ENCODE data around the gene MOSMO. TPM values are rescaled to one million over a fixed set of nuclear protein-coding genes. Genes with fewer than 3 reads are reported as not detected.

Gene MOSMO
- total and polyA plus RNA-seq, 9 of the 15 experiments (the other 6 are each of a cell fraction or from before 2014, with no cell fraction given), result 1.9 to 13.3 (median 7.7) TPM

- Histone ChIP-seq H3K36me3 (ENCODE audit: control insufficient read depth, insufficient read depth, low read length) (no peaks in the 10 kb centered on the region), H3K9me1 (ENCODE audit: control insufficient read depth, insufficient read depth, low read length) (no peaks in the 10 kb centered on the region), H3K4me3 (no peak overlapping the region), H3K27ac (ENCODE audit: extremely low read depth, low read depth, low read length) (no peak overlapping the region), H3K9ac (ENCODE audit: insufficient read depth in 1 of 2, low read depth in 2 of 2, low read length in 2 of 2) (no peak overlapping the region), H2AFZ (ENCODE audit: low read depth, low read length) (no peak overlapping the region), H3K27me3 (ENCODE audit: control insufficient read depth in 2 of 2, insufficient read depth in 2 of 2, low read length in 2 of 2) (no peaks in the 10 kb centered on the region), H3K4me2 (ENCODE audit: insufficient read depth, low read length) (no peak overlapping the region), H3K4me1 (replicated peaks in 1 of 2; ENCODE audit: control insufficient read depth in 2 of 2, insufficient read depth in 2 of 2, low read length in 2 of 2) (no peaks in the 10 kb centered on the region; a peak in 1 of 5 replicates), H3K79me2 (ENCODE audit: control insufficient read depth, insufficient read depth, low read length) (no peaks in the 10 kb centered on the region), H3K9me3 (replicated peaks; ENCODE audit: control insufficient read depth, insufficient read depth, low read depth, low read length) (no peaks in the 10 kb centered on the region), H4K20me1 (replicated peaks; ENCODE audit: control insufficient read depth, insufficient read depth, low read length) (no peaks in the 10 kb centered on the region)
- TF ChIP-seq ZZZ3 (IDR thresholded peaks at IDR 0.05), result no peak
- TF ChIP-seq RNF2 (IDR thresholded peaks at IDR 0.05), result no peak
- no peak for TF ChIP-seq ATF1 (CRISPR knock-in tag; IDR thresholded peaks at IDR 0.05)
- TF ChIP-seq ATF1 (tag; IDR thresholded peaks at IDR 0.05), result no peak
- ATAC-seq (no peak), DNase-seq (ENCODE audit: extremely low read depth in 1 of 4, low spot score in 3 of 4) (no peak), FAIRE-seq (no peak)
- in situ Hi-C loops (cut with MboI) (no loop called here), intact Hi-C loops (cut with micrococcal nuclease) (loop anchor here (5.0 kb wide), 1 partner anchor 123 kb away; the partner anchor contains the start of gene UQCRC2)
- ChIA-PET CTCF (ENCODE audit: low intra/inter-chr PET ratio) (no interaction called here), POLR2A (no interaction called here)
- 67% methylated on average over 11 of the region's 11 CpGs for WGBS (ENCODE audit: insufficient coverage, low coverage, missing lambda C conversion rate)
- no TSS peak for BruUV-seq (replicated peaks)
Observed at GRCh38 chr16:22075043-22075757, 67.3 kb downstream of the MOSMO start.

GRCh38 chr16:22075776-22076175 lies 67.9 kb downstream of the MOSMO start:
- H3K9me3 ChIP-seq (replicated peaks; ENCODE audit: control insufficient read depth, insufficient read depth, low read depth, low read length), result no peaks in the 10 kb centered on the region
- H3K4me1 ChIP-seq (replicated peaks in 1 of 2; ENCODE audit: control insufficient read depth in 2 of 2, insufficient read depth in 2 of 2, low read length in 2 of 2), result no peaks in the 10 kb centered on the region
- H3K9me1 ChIP-seq (ENCODE audit: control insufficient read depth, insufficient read depth, low read length), result no peaks in the 10 kb centered on the region
- ATAC-seq (no peak), DNase-seq (ENCODE audit: extremely low read depth in 1 of 4, low spot score in 3 of 4) (no peak), FAIRE-seq (no peak)
- H3K79me2 ChIP-seq (ENCODE audit: control insufficient read depth, insufficient read depth, low read length), result no peaks in the 10 kb centered on the region
- no peaks in the 10 kb centered on the region for H3K27me3 ChIP-seq (ENCODE audit: control insufficient read depth in 2 of 2, insufficient read depth in 2 of 2, low read length in 2 of 2)
- intact Hi-C loops (cut with micrococcal nuclease) (loop anchor here (2.0 to 5.0 kb wide), 2 partner anchors 21 to 123 kb away; partner anchors contain the start of gene UQCRC2), in situ Hi-C loops (cut with MboI) (no loop called here)
- no peak overlapping the region for H3K4me3 ChIP-seq
- CTCF ChIA-PET (ENCODE audit: low intra/inter-chr PET ratio), result no interaction called here
- no peaks in the 10 kb centered on the region for H3K36me3 ChIP-seq (ENCODE audit: control insufficient read depth, insufficient read depth, low read length)
- no peaks in the 10 kb centered on the region for H4K20me1 ChIP-seq (replicated peaks; ENCODE audit: control insufficient read depth, insufficient read depth, low read length)
- H3K4me2 ChIP-seq (ENCODE audit: insufficient read depth, low read length), result no peak overlapping the region
- H3K9ac ChIP-seq (ENCODE audit: insufficient read depth in 1 of 2, low read depth in 2 of 2, low read length in 2 of 2), result no peak overlapping the region
- H2AFZ ChIP-seq (ENCODE audit: low read depth, low read length), result no peak overlapping the region
- WGBS (ENCODE audit: insufficient coverage, low coverage, missing lambda C conversion rate), result 35% methylated on average over 1 of the region's 1 CpG
- POLR2A ChIA-PET, result no interaction called here
- H3K27ac ChIP-seq (ENCODE audit: extremely low read depth, low read depth, low read length), result no peak overlapping the region
- BruUV-seq (replicated peaks), result no TSS peak
- TF ChIP-seq ZNF395 (CRISPR knock-in tag; IDR thresholded peaks at IDR 0.05), result no peak
- TF ChIP-seq ZNF398 (CRISPR knock-in tag; IDR thresholded peaks at IDR 0.05), result no peak
- no peak for TF ChIP-seq NUFIP1 (IDR thresholded peaks at IDR 0.05; ENCODE audit: partially characterized antibody)
- no peak for TF ChIP-seq TOE1 (IDR thresholded peaks at IDR 0.05; ENCODE audit: borderline replicate concordance)
- no peak for TF ChIP-seq TOE1 (CRISPR knock-in tag; IDR thresholded peaks at IDR 0.05; ENCODE audit: borderline replicate concordance, low read depth)
- TF ChIP-seq RCOR1 (IDR thresholded peaks at IDR 0.05; ENCODE audit: borderline replicate concordance in 1 of 2, low read depth in 2 of 2, low read length in 2 of 2), result no peak
- no peak for TF ChIP-seq FOXP1 (CRISPR knock-in tag; IDR thresholded peaks at IDR 0.05)
- no peak for TF ChIP-seq MECOM (CRISPR knock-in tag; IDR thresholded peaks at IDR 0.05)
